ENCODE data around the gene ST6GALNAC3.
"Not testable (repeated sequence)": the region's sequence is repeated elsewhere in the genome, so short reads cannot be mapped to it uniquely, and the experiment has no call there.

Gene ST6GALNAC3

DNA sequence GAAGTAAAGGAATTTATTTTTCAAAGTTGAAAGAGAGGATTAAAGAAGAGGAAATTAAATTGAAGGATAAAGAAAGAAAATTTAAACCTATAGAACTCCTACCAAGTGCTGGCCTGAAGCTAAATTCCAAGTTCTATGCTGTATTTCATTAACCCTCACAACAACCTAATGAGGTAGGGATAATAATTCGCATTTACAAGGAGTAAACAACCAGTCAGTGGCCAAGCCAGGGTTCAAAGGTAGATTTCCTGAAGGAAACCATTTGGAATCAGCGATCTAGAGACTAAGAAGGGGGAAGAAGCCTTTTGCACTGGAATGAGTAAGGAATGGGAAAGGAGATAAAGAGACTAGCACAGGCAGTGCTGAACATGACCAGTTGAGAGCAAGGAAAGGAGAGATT lies 526.9 kb downstream of the ST6GALNAC3 start:
- DNase-seq = no peak

DNA sequence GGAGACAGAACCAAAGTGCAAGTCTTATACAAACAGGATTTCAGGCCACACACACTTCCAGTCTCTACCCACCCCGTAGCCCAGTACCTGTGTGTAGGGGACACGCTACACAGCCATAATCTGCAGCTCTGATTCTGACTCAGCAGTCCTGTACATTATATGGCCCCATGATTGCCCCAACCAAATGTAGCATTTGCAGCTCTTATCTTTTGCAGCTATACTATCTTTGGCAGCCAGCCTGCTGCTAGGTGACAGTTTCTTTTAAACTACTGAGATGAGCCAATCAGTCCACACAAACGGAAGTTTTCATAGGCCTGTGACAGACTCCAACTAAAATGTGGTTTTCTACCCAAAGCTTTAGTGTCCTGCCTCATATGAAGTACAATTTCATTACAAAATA lies 533.2 kb downstream of the ST6GALNAC3 start:
- DNase-seq = no peak

DNA sequence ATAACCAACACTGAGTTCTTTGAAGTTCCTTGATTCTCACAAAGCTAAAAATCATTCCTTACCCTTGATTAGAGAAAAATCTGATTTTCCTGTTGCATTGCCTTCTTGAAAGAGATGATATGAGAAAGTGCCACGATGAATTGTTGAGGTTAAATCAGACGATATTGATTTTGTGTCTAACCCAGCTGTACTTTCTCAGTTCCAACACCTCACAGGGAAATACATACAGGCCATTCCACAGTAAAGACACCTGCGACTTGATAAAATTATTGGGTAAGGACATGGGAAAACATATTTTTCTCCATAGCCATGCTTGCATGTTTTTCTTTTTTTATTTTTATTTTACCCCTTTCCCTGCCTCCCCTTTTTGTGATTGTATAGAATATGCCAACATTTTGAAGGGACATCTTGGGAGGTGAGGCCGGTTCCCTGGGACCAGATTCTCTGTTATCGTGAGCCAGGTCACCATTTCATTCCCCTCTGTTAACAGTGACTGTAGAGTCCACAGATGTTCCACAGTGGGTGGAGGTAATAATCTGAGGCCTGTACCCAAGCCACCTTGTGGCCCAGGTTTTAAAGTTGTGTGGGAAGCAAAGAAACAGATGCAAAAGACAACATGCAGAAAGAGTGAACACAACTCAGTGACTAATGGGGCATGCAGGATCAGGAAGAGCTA lies 537.4 kb downstream of the ST6GALNAC3 start:
- no peak for DNase-seq

DNA sequence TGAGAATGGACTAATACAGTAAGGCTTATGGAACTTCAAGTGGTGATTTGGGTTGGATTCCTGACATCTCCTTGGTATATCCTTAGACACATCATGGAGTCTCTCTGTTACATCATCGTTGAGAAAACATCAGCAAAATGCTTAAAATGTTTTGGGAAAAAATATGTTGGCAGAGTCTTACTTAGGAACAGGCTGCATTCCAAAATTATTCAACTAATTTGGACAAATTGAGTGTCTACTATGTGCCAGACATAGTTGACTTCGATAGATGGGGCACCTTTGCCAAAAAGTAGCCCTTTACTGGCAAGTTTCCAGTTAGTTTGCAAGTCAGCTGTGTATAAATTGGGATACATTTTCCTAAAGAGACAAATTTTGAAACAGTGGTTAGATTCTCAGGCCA lies 539.3 kb downstream of the ST6GALNAC3 start:
- DNase-seq = no peak

DNA sequence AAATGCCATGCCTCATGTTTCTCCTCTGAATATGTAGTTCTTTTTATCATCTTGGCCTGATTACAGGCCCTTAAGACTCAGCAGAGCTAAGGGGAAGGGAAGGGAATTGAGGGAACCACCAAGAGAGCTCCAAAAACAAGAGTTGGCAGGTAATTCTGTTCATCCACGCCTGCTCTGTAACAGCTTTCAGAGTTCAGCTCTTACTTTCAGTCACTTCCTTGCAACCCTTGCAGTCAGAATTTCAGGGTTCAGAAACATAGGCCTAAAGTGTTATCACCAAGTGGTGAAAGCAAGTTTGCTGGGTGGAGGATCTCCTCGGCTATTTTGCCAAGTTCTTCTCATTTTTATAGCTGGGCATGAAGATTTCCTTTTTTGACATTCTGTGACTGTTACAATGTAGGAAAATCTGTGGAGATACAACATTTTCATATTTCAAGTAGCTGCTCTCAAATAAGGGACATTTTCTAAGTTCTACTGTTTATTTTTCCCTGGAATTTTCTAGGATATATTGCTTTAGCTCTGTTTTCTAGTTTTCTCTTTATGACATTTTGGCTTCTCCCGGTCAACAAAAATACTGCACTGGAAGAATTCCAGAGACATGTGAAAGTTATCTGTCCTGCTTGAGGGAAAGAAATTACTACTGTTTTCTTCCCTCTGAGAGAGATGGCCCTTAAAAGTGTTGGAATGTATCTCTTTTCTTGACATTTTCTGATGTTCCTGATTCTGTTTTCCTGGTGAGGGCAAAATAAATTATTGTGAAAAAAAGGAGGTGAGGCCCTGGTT lies 540.9 kb downstream of the ST6GALNAC3 start:
- DNase-seq = no peak

DNA sequence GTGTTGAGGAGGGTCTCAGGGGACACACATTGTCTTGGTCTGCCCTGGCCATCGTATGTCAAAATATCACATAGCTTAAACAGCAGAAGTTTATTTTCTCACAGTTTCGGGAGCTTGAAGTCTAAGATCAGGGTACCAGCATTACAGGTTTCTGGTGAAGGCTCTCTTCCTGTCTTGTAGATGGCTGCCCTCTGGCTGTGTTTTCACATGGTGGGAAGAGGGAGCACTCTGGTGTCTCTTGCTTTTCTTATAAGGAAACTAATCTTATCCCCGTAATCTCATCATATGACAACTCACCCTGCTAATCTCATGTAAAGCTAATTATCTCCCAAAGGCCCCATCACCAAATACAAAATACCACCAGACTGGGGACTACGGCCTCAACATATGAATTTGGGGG lies 545.8 kb downstream of the ST6GALNAC3 start:
- DNase-seq = no peak

DNA sequence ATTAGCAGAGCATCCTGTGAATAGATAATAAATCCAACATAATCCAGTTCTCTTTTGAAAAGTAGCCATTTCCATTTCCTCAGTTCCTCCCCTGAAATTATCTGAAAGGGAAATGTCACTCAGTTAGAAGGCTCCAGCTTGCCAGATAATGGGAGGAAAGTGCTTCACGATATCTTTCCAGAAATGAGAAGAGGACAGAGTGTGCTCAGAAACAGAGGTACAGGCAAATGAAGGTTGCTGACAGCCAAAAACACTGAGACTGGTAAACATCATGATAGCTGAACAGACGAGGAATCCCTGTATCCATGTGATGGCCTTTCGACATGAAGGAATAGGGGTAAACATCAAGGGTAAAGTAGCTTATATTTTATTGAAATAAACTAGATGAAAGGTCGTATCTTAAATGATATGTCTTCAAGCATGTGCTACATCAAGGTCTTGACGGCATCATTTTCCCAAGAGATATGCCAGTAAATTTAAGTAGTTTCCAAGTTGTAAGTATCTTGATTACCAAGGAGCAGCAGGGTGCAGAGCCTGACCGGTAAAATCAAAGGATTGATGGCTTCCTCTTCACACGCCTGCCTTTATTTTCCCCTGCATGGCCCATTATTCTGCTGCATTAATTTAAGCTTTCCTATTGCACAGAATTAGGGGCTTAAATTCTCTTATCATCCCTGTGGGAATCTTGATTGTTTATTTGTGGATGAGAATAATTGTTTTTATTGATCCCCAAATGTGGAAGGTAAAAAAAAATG lies 548.4 kb downstream of the ST6GALNAC3 start:
- no peak for DNase-seq

DNA sequence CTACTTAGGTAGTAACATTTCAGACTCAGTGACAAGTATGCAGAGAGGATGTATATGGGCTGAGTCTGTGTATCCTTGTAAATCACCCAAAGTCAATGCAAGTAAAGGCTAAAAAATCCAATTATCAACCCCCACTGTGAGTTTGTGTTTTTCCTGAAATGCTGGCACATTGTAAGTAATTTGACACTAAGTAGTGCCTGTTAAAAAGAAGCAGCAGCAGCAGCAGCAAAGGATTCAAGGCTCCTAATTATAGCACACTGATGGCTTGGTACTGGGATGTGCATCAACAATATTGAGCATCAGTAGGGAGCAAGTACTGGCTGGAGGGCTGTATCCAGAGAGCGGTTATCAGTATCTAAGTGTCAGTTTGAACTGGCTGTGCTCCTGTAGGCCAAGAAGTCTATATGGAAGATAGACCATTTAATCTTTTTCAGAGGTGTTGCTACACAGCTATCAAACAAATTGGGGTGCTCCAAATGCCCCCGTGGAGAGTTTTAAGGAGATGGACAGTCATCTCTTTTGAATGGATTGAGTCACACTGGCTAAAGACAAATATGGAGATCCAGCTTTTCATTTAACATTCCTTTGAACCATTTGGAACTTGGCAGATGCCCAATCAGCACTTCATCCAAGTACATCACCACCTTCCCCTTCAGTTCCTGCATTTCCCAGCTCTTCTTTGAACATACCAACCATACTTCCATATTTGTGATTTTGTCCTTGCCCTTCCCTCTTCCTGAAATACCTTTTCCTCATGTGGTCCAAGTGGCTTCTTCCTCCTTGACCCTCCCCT lies 551.5 kb downstream of the ST6GALNAC3 start:
- no peak for DNase-seq

DNA sequence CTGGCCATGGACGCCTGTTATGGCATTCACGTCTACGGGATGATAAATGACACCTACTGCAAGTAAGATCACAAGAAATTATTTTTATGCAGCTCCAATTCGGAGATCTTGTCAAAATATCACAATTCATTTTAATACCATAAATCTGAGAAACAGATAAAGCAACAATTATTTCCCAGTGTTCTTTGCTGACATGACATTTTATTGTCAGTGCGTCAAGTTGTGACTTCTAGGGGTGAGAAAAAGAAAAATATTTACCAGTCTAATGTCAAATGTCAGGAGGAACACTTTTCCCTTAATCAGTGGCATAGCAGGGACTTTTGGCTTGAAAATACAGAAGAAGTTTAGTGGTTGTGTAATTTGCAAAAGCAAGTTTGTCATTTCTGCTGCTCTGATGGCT lies 553.0 kb downstream of the ST6GALNAC3 start:
- DNase-seq = no peak

DNA sequence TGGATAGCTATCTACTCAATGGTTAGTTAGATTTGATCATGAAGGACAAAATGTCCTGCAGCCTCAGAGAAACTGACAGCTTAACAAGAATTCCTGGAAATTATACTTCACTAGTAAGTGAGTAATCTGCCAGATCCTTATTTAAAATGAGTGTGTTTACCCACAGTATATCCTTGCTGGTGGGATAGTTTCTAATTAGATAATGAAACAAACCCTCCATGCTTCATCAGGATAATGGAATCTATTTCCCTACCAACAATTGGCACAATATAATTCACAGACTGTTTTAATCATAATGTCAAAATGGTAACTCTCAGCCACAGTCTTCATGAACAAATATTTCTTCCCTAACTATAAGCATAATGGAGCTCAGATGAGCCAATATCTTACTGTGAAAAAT lies 553.4 kb downstream of the ST6GALNAC3 start:
- no peak for DNase-seq

DNA sequence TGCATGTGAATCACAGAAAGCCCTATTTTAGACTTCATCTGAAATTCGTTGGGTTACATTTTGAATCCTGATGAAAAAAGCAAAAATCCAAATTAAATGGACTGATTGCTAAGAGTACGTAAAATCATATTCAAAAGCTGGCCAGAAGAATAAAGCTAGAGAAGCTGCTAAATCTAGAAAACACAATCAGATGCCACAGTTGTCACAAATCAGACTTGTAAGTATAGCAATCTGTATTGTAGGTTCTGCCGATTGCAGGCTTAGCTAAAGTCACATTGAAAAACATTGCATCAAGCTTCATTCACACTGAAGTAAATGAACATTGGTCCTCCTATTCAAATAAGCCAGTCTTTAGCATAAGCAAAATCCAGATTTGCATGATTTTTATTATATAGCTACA lies 557.6 kb downstream of the ST6GALNAC3 start:
- no peak for DNase-seq

DNA sequence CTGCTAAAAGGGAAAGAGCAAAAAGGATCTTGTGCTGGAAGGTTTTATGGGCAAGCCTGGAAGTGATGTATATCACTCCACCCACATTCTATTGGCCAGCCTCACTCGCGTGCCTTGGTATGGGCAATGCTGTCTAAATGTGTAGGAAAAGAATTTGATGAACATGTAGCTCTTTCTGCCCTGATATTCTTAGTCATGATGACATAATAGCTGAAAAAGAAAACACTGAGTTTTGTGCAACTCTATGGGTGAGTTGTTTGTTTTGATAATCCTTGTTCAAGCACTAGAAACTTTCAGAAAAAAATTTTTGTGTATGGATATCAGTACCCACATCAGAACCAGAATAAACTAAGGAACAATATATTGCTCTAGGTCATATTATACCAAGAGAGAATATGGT lies 561.2 kb downstream of the ST6GALNAC3 start:
- no peak for DNase-seq

DNA sequence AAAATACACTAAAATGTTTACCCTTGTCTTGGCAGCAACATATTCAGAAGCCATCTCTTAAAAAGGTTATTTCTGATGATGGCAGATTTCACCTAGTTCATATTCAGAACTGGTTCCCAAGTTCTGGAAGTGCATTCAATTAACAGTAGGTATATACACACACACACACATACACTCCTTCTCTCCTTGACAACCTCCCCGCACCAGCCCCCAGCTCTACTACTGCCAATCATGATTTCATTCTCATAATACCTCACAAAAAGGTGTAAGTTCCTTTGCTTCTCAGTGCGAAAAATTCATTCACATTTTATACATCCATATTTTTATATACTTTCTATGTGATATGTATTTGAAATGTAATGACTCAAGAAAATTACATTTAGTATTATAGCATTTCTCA lies 564.6 kb downstream of the ST6GALNAC3 start:
- no peak for DNase-seq

DNA sequence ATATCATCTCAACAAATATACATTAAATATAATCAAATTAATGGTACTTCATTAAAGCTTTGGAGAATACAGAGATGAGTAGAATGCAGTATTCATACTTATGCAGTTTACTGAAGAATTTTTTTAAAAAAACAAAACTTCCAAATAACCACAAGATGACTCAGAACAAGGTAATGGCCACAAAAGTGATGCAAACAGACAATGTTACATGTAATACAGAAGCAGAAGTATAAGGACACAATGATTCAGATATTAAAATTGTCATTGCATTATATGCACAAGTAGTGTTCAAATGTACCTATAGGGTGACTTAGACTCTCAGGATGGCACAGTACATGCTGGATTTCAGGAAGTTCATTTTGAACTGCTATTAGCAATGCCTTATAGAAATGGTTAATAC lies 565.5 kb downstream of the ST6GALNAC3 start:
- DNase-seq = no peak

DNA sequence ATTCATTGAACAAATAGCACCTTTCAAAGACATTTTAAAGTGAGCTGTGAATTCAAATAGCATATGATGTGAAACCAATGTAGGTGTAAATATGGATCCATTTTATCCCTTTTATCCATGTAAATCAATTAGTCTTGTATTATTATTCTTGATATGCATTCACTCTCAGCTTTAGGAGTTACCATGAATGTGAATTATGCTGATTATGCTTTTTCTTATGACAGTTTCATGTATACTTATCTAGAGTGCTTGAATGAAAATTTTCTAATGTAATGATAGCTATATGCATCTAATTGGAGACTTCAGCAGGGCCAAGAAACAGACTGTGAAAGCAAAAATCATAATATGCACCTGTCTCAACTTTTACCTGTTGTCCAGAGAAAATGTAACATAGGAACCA lies 566.2 kb downstream of the ST6GALNAC3 start:
- no peak for DNase-seq

DNA sequence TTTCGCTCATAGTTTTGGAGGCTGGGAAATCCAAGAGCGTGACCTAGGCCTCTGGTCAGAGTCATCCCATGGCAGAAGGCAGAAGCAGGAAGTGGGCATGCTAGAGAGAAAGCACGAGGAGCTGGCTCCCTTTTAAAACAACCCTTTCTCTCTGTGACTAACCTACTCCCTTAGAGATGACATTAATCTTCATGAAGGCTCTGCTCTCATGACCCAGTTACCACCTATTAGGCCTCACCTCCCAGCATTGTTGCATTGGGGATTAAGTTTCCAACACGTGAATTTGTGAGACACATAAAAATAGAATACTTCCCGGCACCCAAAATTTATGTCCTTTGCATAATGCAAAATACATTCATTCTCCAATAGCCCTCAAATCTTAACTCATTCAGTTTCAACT lies 569.6 kb downstream of the ST6GALNAC3 start:
- no peak for DNase-seq

DNA sequence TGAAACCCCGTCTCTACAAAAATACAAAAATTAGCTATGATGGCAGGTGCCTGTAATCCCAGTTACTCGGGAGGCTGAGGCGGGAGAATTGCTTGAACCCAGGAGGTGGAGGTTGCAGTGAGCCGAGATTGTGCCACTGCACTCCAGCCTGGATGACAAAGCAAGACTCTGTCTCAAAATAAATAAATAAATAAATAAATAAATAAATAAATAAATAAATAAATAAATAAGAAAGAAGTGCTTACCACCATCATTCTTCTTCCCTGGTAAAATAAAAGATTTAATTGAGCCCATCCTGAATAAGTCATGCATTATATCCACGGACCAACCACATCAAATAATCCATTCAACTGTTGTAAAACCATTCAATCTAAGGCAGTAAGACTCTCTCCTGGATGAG lies 578.3 kb downstream of the ST6GALNAC3 start:
- DNase-seq = not testable (repeated sequence)

DNA sequence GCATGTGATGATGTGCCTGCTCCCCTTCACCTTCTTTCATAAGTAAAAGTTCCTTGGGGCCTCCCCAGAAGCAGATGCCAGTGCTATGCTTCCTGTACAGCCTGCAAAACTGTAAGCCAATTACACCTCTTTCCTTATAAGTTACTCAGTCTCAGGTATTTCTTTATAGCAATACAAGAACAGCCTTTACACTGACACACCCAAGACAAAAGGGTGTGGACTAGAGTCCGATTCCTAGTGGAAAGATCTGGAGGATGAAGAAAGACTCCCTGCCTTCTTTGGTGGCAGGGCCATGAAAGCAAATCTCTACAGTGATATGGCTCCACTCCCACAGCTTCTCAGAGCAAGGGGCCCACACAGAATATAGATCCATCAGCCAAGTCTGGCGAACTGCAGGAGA lies 583.1 kb downstream of the ST6GALNAC3 start:
- no peak for DNase-seq

DNA sequence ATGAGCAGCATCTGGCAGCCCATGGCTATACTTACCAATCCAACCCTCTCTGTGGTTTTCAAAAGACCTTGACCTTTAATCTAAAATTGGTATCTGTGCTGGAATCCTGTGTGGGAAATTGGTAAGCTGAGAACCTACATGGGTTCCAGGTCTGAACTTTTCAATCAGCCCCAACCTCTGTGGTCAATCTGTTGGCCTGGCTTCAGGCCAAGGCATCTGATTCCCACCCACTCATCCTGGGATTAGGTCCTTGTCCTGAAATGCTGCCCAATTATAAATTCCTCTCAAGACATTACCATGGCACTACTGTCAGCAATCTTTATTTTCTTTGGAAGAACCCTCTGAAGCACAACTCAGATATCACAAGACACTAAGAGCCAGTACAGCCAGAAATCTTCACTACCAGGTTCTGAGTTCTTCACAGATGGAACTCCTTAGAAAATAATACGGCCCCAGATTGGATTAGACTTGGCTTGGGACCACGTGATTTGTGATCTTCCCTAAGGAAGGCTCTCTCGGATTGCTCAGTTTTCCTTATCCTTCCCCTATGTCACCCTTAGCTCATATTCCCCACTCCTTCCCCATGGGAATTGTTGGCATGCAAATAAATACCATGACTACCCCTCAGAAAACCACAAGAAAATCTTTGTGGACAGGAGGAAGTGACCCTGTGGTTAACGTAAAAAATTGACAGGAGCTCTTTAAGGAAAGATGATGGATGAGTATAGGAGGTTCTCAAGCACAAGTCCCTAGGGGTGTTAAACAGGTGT lies 584.8 kb downstream of the ST6GALNAC3 start:
- no peak for DNase-seq

DNA sequence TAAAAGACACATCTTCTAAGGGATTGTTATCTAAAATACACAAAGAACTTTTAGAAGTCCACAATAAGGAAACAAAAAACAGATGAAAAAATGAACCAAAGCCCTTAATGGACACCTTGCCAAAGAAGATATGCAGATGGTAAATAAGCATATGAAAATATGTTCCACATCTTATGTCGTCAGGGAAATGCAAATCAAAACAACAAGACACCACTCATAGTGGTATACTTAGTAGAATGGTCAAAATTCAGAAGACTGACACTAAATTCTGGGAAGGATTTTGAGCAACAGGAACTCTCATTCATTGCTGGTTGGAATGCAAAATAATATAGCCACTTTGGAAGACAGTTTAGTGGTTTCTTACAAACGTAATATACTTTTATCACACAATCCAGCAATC lies 587.0 kb downstream of the ST6GALNAC3 start:
- DNase-seq = no peak

DNA sequence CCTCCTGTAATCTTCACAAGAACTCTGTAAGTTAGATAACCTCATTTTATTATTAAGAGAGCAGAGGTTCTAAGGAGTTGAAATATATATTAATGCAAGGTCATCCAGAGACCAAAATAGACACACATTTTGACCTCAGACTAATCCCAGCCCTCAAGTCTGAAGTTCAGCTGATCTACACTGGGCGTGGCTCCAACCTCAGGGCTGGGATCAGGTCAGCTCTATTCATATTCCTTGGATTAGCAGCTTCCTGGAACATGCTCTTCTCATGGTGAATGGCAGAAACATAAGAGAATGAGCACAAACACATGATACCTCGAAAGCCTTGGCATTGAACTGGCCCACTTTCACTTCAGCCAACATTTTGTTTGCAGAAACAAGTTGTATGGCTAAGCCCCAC lies 592.0 kb downstream of the ST6GALNAC3 start:
- no peak for DNase-seq

DNA sequence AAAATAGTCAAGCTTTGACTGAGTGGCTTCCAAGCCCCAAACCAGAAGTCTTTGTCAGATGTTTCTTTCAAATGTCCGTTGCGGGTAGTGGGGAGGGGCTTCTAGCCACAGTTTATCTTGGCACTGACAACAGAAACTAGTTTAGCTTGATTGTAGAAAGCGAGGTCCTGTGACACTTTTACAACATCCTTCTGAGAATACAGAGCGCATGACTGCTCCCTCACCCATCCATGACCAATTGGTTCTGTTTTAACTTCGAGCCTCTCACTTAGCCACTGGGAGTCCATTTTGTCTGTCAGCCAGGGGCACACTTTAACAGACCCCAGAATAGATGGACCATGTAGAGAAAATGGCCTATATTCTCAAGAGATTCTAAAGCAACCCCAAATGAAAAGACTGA lies 593.5 kb downstream of the ST6GALNAC3 start:
- DNase-seq = no peak
